ENCODE measurements around the gene TBX10.

- TF ChIP-seq EP300 (IDR thresholded peaks at IDR 0.05) (no peak), CTCF (IDR thresholded peaks at IDR 0.05) (no peak), POLR2A (IDR thresholded peaks at IDR 0.05) (no peak)
Observed at GRCh38 chr11:67604815-67605214, 34.7 kb downstream of the TBX10 start.
